ENCODE data around the gene NRXN3. TPM values are rescaled to one million over a fixed set of nuclear protein-coding genes. Genes with fewer than 3 reads are reported as not detected.

Gene NRXN3
- total and polyA plus RNA-seq, 4 donors = 0.07 to 1.2 (median 0.23) TPM

- H3K9ac ChIP-seq (ENCODE audit: low read depth in 1 of 2, low read length in 2 of 2) = no peak overlapping the region
- H3K27me3 ChIP-seq (ENCODE audit: control insufficient read depth in 4 of 4, insufficient read depth in 4 of 4, low read length in 3 of 4) = no peaks in the 10 kb centered on the region
- no peak overlapping the region for H3K4me3 ChIP-seq (ENCODE audit: low read depth in 1 of 3, low read length in 3 of 3)
- H3K27ac ChIP-seq (ENCODE audit: low read depth in 1 of 2, low read length in 2 of 2) = no peak overlapping the region
- H3K9me3 ChIP-seq (ENCODE audit: control insufficient read depth in 4 of 4, low read length in 3 of 4) = no peaks in the 10 kb centered on the region
- H3K36me3 ChIP-seq (ENCODE audit: control insufficient read depth in 4 of 4, insufficient read depth in 3 of 4, low read depth in 1 of 4, low read length in 3 of 4) = no peaks in the 10 kb centered on the region
- no peak for DNase-seq (ENCODE audit: low spot score)
- no peak for TF ChIP-seq REST (IDR thresholded peaks at IDR 0.05)
- TF ChIP-seq NR2F2 (IDR thresholded peaks at IDR 0.05) = no peak
- TF ChIP-seq GABPA (IDR thresholded peaks at IDR 0.05 in 1 of 2, conservative IDR thresholded peaks at IDR 0.05 in 1 of 2) = no peak
- TF ChIP-seq YY1 (IDR thresholded peaks at IDR 0.05) = no peak
- TF ChIP-seq ATF3 (IDR thresholded peaks at IDR 0.05) = no peak
- TF ChIP-seq RXRA (IDR thresholded peaks at IDR 0.05) = no peak
- no peak for TF ChIP-seq FOXA2 (IDR thresholded peaks at IDR 0.05)
- TF ChIP-seq CTCF (IDR thresholded peaks at IDR 0.05; ENCODE audit: low read depth, low read length, missing input control) = no peak
- no peak for TF ChIP-seq MAX (IDR thresholded peaks at IDR 0.05)
- H3K4me1 ChIP-seq (ENCODE audit: control insufficient read depth in 4 of 4, insufficient read depth in 4 of 4, low read length in 3 of 4) = no peaks in the 10 kb centered on the region
- WGBS = 31% methylated on average over 3 of the region's 3 CpGs
These were observed 186.2 kb downstream of the NRXN3 start for GRCh38 chr14:78356391-78356790.

GRCh38 chr14:78358591-78358990 lies 188.4 kb downstream of the NRXN3 start:
- 76% methylated on average over 4 of the region's 4 CpGs for WGBS
- H3K27ac ChIP-seq (ENCODE audit: low read depth in 1 of 2, low read length in 2 of 2) = no peak overlapping the region
- H3K27me3 ChIP-seq (ENCODE audit: control insufficient read depth in 4 of 4, insufficient read depth in 4 of 4, low read length in 3 of 4) = no peaks in the 10 kb centered on the region
- H3K4me3 ChIP-seq (ENCODE audit: low read depth in 1 of 3, low read length in 3 of 3) = no peak overlapping the region
- TF ChIP-seq REST (IDR thresholded peaks at IDR 0.05) (no peak), EGR1 (IDR thresholded peaks at IDR 0.05; ENCODE audit: low read depth in 2 of 2) (no peak), TAF1 (conservative IDR thresholded peaks at IDR 0.05) (no peak), HNF4G (IDR thresholded peaks at IDR 0.05) (no peak), JUND (IDR thresholded peaks at IDR 0.05) (no peak), NR2F2 (IDR thresholded peaks at IDR 0.05) (no peak), ZBTB33 (IDR thresholded peaks at IDR 0.05) (no peak), ATF3 (IDR thresholded peaks at IDR 0.05) (no peak), FOXA1 (IDR thresholded peaks at IDR 0.05) (no peak), CTCF (IDR thresholded peaks at IDR 0.05; ENCODE audit: low read depth, low read length, missing input control) (no peak), YY1 (IDR thresholded peaks at IDR 0.05) (no peak), RXRA (IDR thresholded peaks at IDR 0.05) (no peak), RAD21 (IDR thresholded peaks at IDR 0.05) (no peak), HNF4A (conservative IDR thresholded peaks at IDR 0.05) (no peak), SP1 (IDR thresholded peaks at IDR 0.05) (no peak), FOXA2 (IDR thresholded peaks at IDR 0.05) (no peak), GABPA (IDR thresholded peaks at IDR 0.05 in 1 of 2, conservative IDR thresholded peaks at IDR 0.05 in 1 of 2) (no peak)
- DNase-seq (ENCODE audit: low spot score) = no peak
- no peaks in the 10 kb centered on the region for H3K36me3 ChIP-seq (ENCODE audit: control insufficient read depth in 4 of 4, insufficient read depth in 3 of 4, low read depth in 1 of 4, low read length in 3 of 4)
- H3K9ac ChIP-seq (ENCODE audit: low read depth in 1 of 2, low read length in 2 of 2) = no peak overlapping the region
- H3K9me3 ChIP-seq (ENCODE audit: control insufficient read depth in 4 of 4, low read length in 3 of 4) = no peaks in the 10 kb centered on the region
- no peaks in the 10 kb centered on the region for H3K4me1 ChIP-seq (ENCODE audit: control insufficient read depth in 4 of 4, insufficient read depth in 4 of 4, low read length in 3 of 4)
